Right kidney (tissue), 1 donor: ENCODE results near the gene POLA2.
"Not testable (repeated sequence)": the region's sequence is repeated elsewhere in the genome, so short reads cannot be mapped to it uniquely, and the experiment has no call there.

Source experiments
- DNase-seq: peaks from one replicate; pipeline ENCODE4 v3.0.0-alpha.2; 2016

The POLA2 gene

DNA sequence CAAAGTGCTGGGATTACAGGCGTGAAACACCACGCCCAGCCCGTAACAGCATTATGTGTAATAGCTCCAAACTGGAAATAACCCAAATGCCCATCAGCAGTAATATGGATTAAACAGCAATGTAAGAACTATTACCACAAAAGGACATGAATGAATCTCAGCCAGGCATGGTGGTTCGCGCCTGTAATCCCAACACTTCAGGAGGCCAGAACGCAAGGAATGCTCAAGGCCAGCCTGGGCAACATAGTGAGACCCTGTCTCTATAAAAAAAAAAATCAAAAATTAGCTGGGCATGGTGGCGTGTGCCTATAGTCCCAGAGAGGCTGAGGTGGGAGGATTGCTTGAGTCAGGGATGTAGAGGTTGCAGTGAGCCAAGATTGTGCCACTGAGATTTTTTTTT lies 68.8 kb downstream of the POLA2 start:
- no peak for DNase-seq

DNA sequence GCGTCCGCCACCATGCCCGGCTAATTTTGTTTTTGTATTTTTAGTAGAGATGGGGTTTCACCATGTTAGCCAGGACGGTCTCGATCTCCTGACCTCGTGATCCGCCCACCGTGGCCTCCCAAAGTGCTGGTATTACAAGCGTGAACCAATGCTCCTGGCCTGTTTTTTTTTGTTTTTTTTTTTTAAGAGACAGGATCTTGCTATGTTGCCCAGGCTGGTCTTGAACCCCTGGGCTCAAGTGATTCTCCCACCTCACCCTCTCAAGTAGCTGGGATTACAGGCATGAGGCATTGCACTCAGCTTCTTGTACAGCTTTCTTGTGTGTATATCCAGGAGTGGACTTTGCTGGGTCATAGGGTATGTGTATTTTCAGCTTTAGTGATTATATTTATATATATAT lies 70.8 kb downstream of the POLA2 start:
- DNase-seq = not testable (repeated sequence)

DNA sequence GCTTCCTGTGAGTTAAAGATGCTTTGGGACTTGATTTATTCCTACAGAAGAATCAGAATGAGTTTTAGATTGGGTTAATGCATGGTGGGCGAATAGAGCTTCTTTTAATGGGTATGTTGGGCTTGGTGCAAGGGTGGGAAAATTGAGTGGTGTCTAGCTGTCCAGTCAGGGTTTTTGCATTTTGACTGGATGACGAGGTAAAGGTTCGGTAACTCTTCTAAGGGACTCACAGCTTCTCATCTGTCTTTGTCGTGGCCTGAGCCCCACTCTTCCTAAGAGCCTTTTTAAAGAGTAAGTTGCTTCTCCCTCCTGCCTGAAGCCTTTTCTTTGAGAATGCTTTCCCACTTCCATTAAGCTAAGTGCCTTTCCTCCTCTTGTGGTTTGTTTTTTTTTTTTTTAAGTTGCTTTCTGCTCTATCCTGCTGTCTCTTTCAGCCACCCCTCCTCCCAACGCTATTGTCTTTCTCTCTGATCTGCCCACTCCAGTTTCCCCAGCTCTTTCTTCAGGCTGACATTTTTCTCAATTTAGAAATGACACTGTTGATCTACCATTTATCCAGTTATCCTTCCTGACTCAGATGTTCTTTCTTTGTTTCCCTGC lies 73.0 kb downstream of the POLA2 start:
- no peak for DNase-seq

DNA sequence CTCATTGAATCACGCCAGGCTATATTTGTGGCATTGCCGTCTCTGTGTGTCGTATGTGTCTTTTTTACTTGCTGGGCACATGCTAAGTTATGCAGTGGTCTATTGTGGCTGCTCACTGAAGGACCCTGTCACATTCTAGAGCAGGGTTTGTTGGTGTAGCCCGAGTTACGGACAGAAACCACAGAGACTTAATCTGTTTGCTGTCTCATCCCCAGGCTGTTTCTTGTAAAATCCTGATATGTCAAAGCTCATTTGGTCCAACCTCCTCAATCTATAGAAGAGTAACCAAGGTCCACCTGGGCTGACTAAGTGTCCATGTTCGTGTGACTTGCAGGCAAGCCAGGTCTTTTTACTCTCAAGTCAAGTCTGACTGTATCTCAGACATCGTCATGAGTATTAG lies 76.9 kb downstream of the POLA2 start:
- no peak for DNase-seq

DNA sequence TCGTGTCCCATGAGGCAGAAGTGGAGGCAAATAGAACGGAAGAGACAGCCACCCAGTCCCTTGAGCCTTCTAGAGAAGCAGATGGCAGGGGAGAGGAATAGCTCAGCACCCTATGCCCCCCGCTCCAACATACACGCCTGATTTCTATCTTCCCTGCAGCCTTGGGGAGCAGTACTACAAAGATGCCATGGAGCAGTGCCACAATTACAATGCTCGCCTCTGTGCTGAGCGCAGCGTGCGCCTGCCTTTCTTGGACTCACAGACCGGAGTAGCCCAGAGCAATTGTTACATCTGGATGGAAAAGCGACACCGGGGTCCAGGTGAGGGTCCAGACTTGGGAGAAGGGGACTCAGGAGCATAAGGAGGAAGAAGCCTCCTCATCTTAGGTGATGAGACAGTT lies 78.5 kb downstream of the POLA2 start:
- no peak for DNase-seq

DNA sequence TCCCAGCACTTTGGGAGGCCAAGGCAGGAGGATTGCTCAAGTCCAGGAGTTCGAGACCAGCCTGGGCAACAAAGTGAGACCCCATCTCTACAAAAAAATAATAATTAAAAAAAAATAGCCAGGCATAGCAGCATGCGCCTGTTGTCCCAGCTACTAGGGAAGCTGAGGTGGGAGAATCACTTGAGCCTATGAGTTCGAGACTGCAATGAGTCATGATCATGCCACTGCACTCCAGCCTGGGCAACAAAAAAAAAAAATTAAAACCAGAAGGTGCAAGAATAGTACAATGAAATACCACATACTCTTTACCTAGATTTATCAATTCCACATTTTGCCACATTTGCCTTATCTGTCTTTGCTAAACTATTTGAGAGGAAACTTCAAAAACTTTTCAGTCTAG lies 80.1 kb downstream of the POLA2 start:
- DNase-seq = no peak
